PC-3 (cell line): ENCODE measurements around the gene NKX1-1. TPM values are rescaled to one million over a fixed set of nuclear protein-coding genes. Genes with fewer than 3 reads are reported as not detected.

Experiments used
- ATAC-seq: fragments of 200-7000 bp; cut with Tn5 transposase; 2 replicates; pipeline ENCODE4 v1.9.1; 2020; ENCODE audit warnings: mild to moderate bottlenecking, moderate library complexity
- BruUV-seq: library from RNA; stranded (reverse); fragments of 400-500 nt; replicated peaks from 2 replicates; lab custom pipeline; 2021; lab: Mats Ljungman, UMichigan
- CTCF ChIA-PET: fragments of 300-600 bp; sonication (Branson Sonifier 250); formaldehyde crosslinking; loops from one replicate; lab custom pipeline; 2022; ENCODE audit warnings: antibody characterized with exemption; lab: Charles Lee
- POLR2A ChIA-PET: fragments of 300-600 bp; sonication (Branson Sonifier 250); formaldehyde crosslinking; loops from one replicate; lab custom pipeline; 2022; ENCODE audit warnings: antibody characterized with exemption; ENCODE audit not compliant: unreplicated experiment; lab: Charles Lee
- DNase-seq: peaks from one replicate; pipeline ENCODE4 v3.0.0-alpha.2; 2015
- H2AFZ ChIP-seq: fragments of 300-600 bp; sonication (generic); 2 replicates; pipeline ENCODE4 v1.6.0; 2016; ENCODE audit warnings: antibody characterized with exemption, low read length
- H3F3A ChIP-seq: fragments of 300-600 bp; sonication (generic); one replicate; pipeline ENCODE4 v1.6.0; 2017; ENCODE audit warnings: antibody characterized with exemption, low read length, control low read depth, mild to moderate bottlenecking; ENCODE audit not compliant: unreplicated experiment
- H3K27ac ChIP-seq: fragments of 300-600 bp; sonication (generic); 2 replicates; pipeline ENCODE4 v1.5.1; 2016; ENCODE audit warnings: mild to moderate bottlenecking, low read length
- H3K27me3 ChIP-seq: fragments of 300-600 bp; sonication (generic); 2 replicates; pipeline ENCODE4 v1.6.1; 2016; ENCODE audit warnings: low read length, mixed read lengths
- H3K36me3 ChIP-seq: fragments of 300-600 bp; sonication (generic); 2 replicates; pipeline ENCODE4 v1.6.1; 2016; ENCODE audit warnings: low read depth, mixed run types, low read length, mixed read lengths
- H3K4me1 ChIP-seq: fragments of 300-600 bp; sonication (generic); 2 replicates; pipeline ENCODE4 v1.5.1; 2016; ENCODE audit warnings: low read length; ENCODE audit not compliant: insufficient read depth
- H3K4me2 ChIP-seq: fragments of 300-600 bp; sonication (generic); 2 replicates; pipeline ENCODE4 v1.6.0; 2016; ENCODE audit warnings: low read length
- H3K4me3 ChIP-seq: fragments of 300-600 bp; sonication (generic); 2 replicates; pipeline ENCODE4 v1.5.1; 2016; ENCODE audit warnings: mild to moderate bottlenecking, low read length, mixed read lengths
- H3K79me2 ChIP-seq: fragments of 300-600 bp; sonication (generic); 2 replicates; pipeline ENCODE4 v1.6.1; 2017; ENCODE audit warnings: low read length, mixed read lengths
- H3K9ac ChIP-seq: fragments of 300-600 bp; sonication (generic); 2 replicates; pipeline ENCODE4 v1.6.0; 2016; ENCODE audit warnings: mild to moderate bottlenecking, low read length
- H3K9me2 ChIP-seq: fragments of 300-600 bp; sonication (generic); replicated peaks from 2 replicates; pipeline ENCODE4 v1.6.1; 2016; ENCODE audit warnings: mixed run types, low read length, mixed read lengths
- H3K9me3 ChIP-seq: fragments of 300-600 bp; sonication (generic); 2 replicates; pipeline ENCODE4 v1.6.1; 2016; ENCODE audit warnings: low read length, mixed read lengths
- H4K20me1 ChIP-seq: fragments of 300-600 bp; sonication (generic); 2 replicates; pipeline ENCODE4 v1.6.1; 2016; ENCODE audit warnings: low read length, mixed read lengths
- CTCF ChIP-seq: fragments of 300-600 bp; sonication (generic); conservative IDR thresholded peaks from 2 replicates; pipeline ENCODE4 v1.5.1; 2017; ENCODE audit warnings: antibody characterized with exemption, low read depth, mild to moderate bottlenecking, low read length
- EZH2 ChIP-seq: fragments of 300-600 bp; sonication (generic); IDR thresholded peaks from one replicate; pipeline ENCODE4 v1.6.1; 2017; ENCODE audit warnings: antibody characterized with exemption, mild to moderate bottlenecking, low read length; ENCODE audit not compliant: unreplicated experiment
- EZH2phosphoT487 ChIP-seq: fragments of 300-600 bp; sonication (generic); IDR thresholded peaks from 2 replicates; pipeline ENCODE4 v1.6.1; 2018; ENCODE audit warnings: mild to moderate bottlenecking, antibody characterized with exemption, low read length, borderline replicate concordance
- intact Hi-C: fragments of 100-400 bp; cut with micrococcal nuclease; formaldehyde crosslinking; loops from 2 replicates; pipeline ENCODE4 v1.9.0; 2023
- total RNA-seq: library from RNA; depleted of rRNA; stranded (reverse); fragments of >200 nt; gene quantifications from 2 replicates; pipeline ENCODE4 v1.2.3, GENCODE V29; 2014

Gene NKX1-1
- total RNA-seq, 1 experiment from 2014 or later: not detected

- DNase-seq: no peak
- H3K9ac ChIP-seq: no peak overlapping the region
- no peak overlapping the region for H3K4me3 ChIP-seq
- no peak overlapping the region for H3K27ac ChIP-seq
- TF ChIP-seq CTCF (no peak), EZH2phosphoT487 (no peak), EZH2 (no peak)
- no peaks in the 10 kb centered on the region for H3K36me3 ChIP-seq
- no peak overlapping the region for H3K4me2 ChIP-seq
- H3F3A ChIP-seq: no peaks in the 10 kb centered on the region
- ChIA-PET POLR2A (no interaction called here), CTCF (no interaction called here)
- H3K9me3 ChIP-seq: no peaks in the 10 kb centered on the region
- H3K4me1 ChIP-seq: no peaks in the 10 kb centered on the region
- no peak for ATAC-seq
- no peak overlapping the region for H2AFZ ChIP-seq
- H3K9me2 ChIP-seq: no peaks in the 10 kb centered on the region
- BruUV-seq: no TSS peak
- H3K79me2 ChIP-seq: no peaks in the 10 kb centered on the region
- intact Hi-C loops: no loop called here
- H3K27me3 ChIP-seq: no peaks in the 10 kb centered on the region
- H4K20me1 ChIP-seq: no peaks in the 10 kb centered on the region
These were observed 29.2 kb downstream of the NKX1-1 start for GRCh38 chr4:1376841-1377605.

GRCh38 chr4:1376391-1376840 is 29.8 kb downstream of the NKX1-1 start:
- ChIA-PET POLR2A (no interaction called here), CTCF (no interaction called here)
- no peaks in the 10 kb centered on the region for H3K9me2 ChIP-seq
- no peaks in the 10 kb centered on the region for H4K20me1 ChIP-seq
- intact Hi-C loops: no loop called here
- H2AFZ ChIP-seq: no peak overlapping the region
- H3K9ac ChIP-seq: no peak overlapping the region
- no peaks in the 10 kb centered on the region for H3K27me3 ChIP-seq
- no peaks in the 10 kb centered on the region for H3K9me3 ChIP-seq
- no peaks in the 10 kb centered on the region for H3K36me3 ChIP-seq
- H3K4me2 ChIP-seq: no peak overlapping the region
- no TSS peak for BruUV-seq
- H3K79me2 ChIP-seq: no peaks in the 10 kb centered on the region
- H3K4me1 ChIP-seq: no peaks in the 10 kb centered on the region
- TF ChIP-seq CTCF (no peak), EZH2 (no peak), EZH2phosphoT487 (no peak)
- no peak overlapping the region for H3K4me3 ChIP-seq
- H3F3A ChIP-seq: no peaks in the 10 kb centered on the region
- no peak for ATAC-seq
- H3K27ac ChIP-seq: no peak overlapping the region
- no peak for DNase-seq

DNA sequence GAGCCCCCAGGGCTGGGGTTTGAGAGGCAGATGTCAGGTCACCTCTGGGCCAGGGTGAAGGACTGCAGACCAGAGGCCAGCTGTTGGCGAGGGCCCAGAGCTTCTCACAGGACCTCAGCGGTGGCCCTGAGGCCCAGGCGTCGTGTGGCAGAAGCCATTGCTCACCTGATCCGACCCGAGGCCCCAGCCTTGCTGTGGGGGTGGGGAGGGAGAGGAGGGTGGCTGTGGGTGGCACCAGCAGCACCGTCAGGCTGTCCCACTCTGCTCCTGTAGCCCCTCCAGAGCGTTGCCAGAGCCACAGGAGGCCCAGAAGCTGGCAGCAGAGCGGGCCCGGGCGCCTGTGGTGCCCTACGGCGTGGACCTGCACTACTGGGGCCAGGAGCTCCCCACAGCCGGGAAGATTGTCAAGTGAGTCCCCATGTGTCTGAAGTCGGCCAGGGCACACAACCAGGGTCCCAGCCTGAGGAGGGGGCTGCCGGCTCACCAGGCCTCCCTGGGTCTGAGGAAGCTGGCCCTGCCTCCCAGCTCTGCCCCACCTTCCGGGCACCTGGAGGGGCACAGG is 30.4 kb downstream of the NKX1-1 start:
- ChIA-PET POLR2A (no interaction called here), CTCF (no interaction called here)
- no peak for DNase-seq
- no peak for TF ChIP-seq EZH2phosphoT487
- intact Hi-C loops: no loop called here
- no TSS peak for BruUV-seq
- Histone ChIP-seq H3K4me1 (no peaks in the 10 kb centered on the region), H3K27ac (no peak overlapping the region), H4K20me1 (no peaks in the 10 kb centered on the region), H3K36me3 (no peaks in the 10 kb centered on the region), H3K79me2 (no peaks in the 10 kb centered on the region), H3F3A (no peaks in the 10 kb centered on the region), H3K9ac (no peak overlapping the region), H2AFZ (no peak overlapping the region), H3K9me2 (no peaks in the 10 kb centered on the region), H3K4me3 (no peak overlapping the region), H3K9me3 (no peaks in the 10 kb centered on the region), H3K4me2 (no peak overlapping the region), H3K27me3 (no peaks in the 10 kb centered on the region)
- no peak for ATAC-seq
